Glomerular visceral epithelial cell (primary cell): Measurements from ENCODE around the gene SFRP4.

ENCODE experiments used
- DNase-seq: peaks from one replicate; pipeline ENCODE4 v3.0.0-alpha.2; 2016; ENCODE audit errors: extremely low spot score

The SFRP4 gene

GRCh38 chr7:37925620-37926019 is 9.0 kb upstream of the SFRP4 start:
- no peak for DNase-seq

GRCh38 chr7:37924491-37925041 is 7.9 kb upstream of the SFRP4 start:
- no peak for DNase-seq

- no peak for DNase-seq
These were observed 7.4 kb upstream of the SFRP4 start for GRCh38 chr7:37923996-37924395.

GRCh38 chr7:37921876-37922275 is 5.3 kb upstream of the SFRP4 start:
- DNase-seq, result no peak

- DNase-seq, result peak; percentile 56
These were observed 4.5 kb upstream of the SFRP4 start for GRCh38 chr7:37920849-37921805.

GRCh38 chr7:37920305-37920848 is 3.8 kb upstream of the SFRP4 start, which contains the start of gene EPDR1:
Gene EPDR1 (plus strand): TSS chr7:37920640. CDS start chr7:37920940, 300 bp downstream.
- DNase-seq, result peak; percentile 75

GRCh38 chr7:37918526-37918925 is 1.9 kb upstream of the SFRP4 start:
- no peak for DNase-seq

GRCh38 chr7:37916017-37916672 is 472 bp downstream of the SFRP4 start:
- DNase-seq, result no peak

GRCh38 chr7:37915438-37915837 is 1.2 kb downstream of the SFRP4 start:
- DNase-seq, result peak; percentile 50

- DNase-seq, result no peak
These were observed 3.9 kb downstream of the SFRP4 start for GRCh38 chr7:37912756-37913155.

- DNase-seq, result peak; percentile 63
These were observed 8.3 kb downstream of the SFRP4 start for GRCh38 chr7:37908221-37908788.

GRCh38 chr7:37901890-37902524 is 14.6 kb downstream of the SFRP4 start:
- DNase-seq, result peak; percentile 54

GRCh38 chr7:37901236-37901827 is 15.3 kb downstream of the SFRP4 start:
- peak; percentile 45 for DNase-seq

GRCh38 chr7:37899712-37900247 is 16.8 kb downstream of the SFRP4 start:
- DNase-seq, result peak; percentile 41

- no peak for DNase-seq
These were observed 21.9 kb downstream of the SFRP4 start for GRCh38 chr7:37894671-37895070.

GRCh38 chr7:37893359-37893758 is 23.3 kb downstream of the SFRP4 start:
- DNase-seq, result no peak

- DNase-seq, result no peak
These were observed 34.5 kb downstream of the SFRP4 start for GRCh38 chr7:37882086-37882485.
